ENCODE measurements around the gene MGME1. TPM values are rescaled to one million over a fixed set of nuclear protein-coding genes. Genes with fewer than 3 reads are reported as not detected.

The MGME1 gene
- total RNA-seq, 1 donor from 2014 or later = 8.5 TPM

DNA sequence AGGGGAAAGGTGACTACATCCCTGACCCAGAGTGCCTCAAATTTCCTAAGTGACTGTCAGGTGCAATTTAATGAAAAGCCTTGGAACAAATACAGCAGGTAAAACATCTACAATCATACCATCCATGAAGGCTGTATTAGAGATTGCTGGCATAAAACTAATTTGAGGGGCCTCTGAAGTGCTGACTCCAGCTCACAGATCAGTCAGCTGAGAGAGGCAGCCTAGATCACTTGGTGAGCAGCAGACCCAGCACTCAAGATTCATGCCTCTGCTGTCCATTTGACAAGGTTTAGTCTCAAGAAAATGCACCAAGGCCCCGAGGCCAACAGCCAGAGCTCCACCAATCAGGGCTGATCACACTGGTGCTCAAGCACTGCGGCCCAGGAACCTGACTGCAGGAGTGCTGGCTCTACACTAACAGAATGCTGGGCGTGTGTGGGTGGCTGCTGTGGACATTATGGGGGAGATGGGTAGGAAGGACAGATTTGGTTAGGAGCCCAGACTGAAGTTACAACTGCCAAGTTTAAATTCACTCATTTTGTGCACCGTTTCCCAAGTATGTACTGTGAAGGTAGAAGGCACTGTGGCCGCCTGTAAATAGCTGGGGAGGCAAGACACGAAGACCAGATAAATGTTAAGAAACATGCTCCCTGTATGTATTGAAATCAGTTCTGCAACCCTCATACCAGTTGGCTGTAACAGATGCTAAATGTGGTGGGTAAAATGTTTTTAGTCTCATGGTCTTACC is 28.4 kb upstream of the MGME1 start:
- DNase-seq (ENCODE audit: low spot score) = no peak

DNA sequence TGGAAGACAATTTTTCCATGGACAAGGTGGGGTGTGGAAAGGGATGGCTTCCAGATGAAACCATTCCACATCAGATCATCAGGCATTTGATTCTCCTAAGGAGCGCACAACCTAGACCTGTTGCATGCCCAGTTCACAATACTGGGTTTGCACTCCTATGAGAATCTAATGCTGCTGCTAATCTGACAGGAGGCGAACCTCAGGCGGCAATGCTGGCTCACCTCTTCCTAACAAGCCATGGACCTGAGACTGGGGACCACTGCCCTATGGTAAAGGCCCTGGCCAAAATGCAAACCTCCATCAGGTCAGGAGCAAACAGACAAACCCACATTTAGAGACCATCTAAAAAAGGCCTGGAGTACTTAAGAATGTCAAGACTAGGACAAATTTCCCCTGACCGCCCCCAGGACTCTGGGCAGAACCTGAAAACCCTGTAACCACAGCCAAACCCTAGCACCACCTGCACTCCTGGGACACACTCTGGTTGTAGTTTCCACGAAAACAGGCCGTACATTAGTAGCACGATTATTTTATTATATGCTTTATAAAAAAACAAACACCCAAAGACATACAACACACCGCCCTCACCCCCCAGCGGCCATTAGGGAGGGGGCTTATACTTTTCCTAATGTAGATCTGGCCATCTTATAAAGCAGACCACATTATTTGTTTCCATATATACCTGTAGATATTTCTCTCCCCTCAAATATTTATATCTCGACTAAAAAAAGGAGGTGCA is 27.6 kb upstream of the MGME1 start:
- DNase-seq (ENCODE audit: low spot score) = no peak

DNA sequence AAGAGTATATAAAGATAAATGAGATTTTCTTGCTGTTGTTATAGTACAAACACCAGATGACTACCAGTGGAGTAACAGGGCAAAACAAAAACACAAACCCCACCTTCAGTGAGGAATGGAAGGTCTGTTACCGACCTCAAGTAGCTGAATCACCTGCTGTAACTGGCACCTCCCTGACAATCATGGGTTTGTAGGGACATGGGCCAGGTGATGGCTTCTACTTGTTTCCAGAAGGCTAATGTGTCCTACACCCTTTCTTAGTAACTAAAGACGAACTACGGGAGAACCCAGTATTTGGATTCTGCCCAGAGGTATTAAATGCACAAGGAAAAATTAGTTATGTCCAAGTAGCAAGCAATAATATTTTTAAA is 27.0 kb upstream of the MGME1 start:
- no peak for DNase-seq (ENCODE audit: low spot score)

DNA sequence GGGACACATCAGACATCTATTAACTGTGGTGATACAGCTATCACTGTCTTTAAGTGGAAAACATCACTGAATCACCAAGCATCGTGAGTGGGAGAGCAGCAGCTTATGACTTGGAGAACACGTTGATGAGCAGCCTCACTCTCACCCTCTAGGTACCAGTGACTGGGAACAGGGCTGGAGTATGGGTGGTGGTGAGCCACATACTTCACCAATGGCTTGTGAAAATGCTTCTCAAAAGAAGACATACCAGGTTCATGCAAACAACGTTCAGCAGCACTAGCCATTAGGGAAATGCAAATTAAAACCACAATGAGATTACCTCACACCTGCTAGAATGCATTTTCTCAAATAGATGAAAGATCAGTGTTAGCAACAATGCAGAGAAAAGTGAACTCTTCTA is 25.5 kb upstream of the MGME1 start:
- DNase-seq (ENCODE audit: low spot score) = no peak

DNA sequence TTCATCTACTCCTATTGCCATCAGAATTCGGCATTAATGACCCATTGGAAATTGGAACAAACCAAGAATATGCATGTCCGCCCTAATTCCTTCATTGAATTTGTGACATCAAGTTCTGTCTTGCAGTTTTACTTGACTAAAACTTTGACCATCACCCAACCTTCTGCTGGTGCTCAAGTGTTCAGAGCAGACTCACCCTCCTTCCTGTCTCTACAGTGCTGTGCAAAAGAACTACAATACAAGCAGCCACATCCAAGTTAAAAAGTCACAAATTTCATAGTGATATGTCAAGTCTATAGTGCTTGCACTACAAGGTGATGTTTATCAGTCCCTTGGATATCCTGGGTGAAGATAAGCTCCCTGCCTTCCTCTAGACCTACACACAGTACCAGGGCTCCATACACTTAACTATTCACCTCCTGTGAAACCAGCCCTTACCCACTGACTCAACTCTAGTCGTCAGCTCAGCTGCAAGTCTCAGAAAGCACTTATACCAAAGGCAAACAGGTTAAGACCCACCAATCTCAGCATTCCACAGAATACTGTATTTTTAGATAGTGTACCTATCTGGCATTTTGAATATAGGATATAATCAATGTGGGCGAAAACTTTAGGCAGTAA is 23.9 kb upstream of the MGME1 start:
- DNase-seq (ENCODE audit: low spot score) = no peak

DNA sequence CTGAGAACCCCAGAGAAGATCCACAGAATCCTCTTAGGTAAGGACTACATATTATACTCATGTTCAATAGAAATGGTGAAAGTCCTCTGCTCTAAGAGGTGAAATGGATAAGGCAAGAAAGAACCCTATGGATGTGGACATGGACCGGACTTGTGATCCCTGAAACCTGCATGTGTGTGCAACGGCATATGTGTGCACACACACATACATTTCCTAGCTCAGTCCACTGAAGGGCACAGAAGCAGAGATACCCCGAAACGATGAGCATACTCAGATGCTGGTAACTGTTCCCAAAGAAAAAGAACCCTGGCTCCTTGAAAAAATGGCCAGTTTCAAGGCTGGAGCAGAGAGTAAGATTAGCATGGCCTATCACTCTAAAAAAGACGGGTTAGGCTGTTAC is 22.8 kb upstream of the MGME1 start:
- no peak for DNase-seq (ENCODE audit: low spot score)

DNA sequence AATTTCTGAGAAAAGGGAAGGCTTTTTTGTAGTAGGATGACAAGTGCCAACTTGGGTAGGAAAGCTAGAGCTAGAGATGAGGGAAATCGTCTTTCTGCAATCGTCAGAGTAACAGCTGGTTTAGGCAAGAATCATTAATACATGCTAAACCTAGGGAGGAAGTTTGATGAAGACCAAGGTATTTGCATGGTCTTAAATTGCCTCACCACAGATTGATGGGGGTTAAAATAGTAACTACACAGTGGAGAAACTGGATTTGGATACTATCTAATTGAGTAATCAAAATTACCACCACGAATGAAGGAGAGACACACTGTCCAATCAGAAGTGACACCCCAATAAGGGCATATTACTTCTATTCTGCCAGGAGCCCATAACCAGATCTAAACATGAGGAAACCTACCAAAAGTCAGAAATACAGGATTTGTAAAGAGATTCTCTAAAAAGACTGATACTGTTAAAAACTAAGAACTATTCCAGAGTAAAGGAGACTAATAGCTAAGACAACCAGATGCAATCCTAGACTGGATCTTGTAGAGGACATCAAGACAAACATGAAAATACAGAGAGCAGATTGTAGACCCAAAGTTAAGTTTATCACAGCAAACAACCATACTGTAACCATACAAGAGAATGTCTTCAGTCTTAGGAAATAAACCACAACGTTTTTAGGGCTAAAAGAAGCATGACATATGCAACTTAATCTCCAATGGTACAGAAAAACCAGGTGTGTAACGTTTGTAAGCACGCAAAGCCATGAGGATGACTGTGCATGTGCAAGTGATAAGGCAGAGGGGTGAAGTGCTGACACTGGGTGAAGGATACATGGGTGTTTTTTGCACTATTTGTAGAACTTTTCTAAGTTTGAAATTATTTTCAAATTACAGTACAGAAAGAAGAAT is 22.0 kb upstream of the MGME1 start:
- no peak for DNase-seq (ENCODE audit: low spot score)

DNA sequence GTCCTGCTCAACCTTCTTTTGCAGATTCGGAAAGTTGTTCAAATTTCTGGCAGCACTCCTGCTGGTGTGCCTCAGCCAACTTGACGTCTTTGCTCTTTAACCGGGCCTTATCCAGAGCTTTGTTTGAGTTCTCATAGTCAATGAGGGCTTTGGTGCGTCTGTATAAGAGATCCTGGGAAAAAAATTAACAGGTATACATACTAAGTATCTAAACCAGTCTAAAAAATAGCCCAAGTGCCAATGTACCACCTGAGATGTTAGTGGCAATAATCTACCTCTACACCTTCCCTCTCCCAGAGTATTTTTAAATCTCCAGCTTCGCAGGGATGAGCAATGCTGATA is 21.4 kb upstream of the MGME1 start:
- no peak for DNase-seq (ENCODE audit: low spot score)

DNA sequence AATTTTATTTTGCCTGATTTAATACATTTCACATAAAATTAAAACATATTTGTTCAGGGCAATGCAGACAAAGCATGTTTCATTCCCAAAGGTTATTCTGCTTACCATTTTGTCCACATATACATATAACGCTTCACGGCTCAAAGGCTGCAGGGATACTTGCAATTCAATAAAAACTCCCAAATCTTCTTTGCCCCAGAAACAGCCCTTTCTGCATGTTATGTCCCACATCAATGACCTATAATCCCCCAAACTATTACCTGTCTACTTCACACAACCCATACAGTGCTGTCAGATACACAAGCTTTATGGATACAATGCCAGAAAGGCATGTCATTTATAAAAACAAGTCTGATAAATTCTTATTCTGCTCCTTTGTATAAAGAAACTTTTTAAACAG is 20.4 kb upstream of the MGME1 start:
- no peak for DNase-seq (ENCODE audit: low spot score)

DNA sequence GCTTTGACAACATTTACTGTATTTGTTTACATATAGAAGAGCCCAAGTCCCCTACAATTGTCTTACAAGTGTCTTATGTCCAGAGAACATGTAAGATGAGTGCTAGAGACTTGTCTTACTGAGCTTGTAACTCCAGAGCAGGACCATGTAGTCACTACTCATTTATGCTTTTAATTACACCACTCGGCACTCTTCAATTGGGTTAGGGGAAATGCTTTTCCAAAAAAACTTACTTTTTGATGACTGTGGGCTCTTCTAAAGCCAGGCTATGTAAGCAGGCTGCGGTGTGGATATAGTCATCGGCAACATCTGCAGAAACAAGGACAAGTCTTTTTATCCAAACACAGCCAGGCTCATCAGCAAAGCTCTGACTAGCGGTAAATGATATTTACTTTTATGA is 18.9 kb upstream of the MGME1 start:
- DNase-seq (ENCODE audit: low spot score) = no peak

DNA sequence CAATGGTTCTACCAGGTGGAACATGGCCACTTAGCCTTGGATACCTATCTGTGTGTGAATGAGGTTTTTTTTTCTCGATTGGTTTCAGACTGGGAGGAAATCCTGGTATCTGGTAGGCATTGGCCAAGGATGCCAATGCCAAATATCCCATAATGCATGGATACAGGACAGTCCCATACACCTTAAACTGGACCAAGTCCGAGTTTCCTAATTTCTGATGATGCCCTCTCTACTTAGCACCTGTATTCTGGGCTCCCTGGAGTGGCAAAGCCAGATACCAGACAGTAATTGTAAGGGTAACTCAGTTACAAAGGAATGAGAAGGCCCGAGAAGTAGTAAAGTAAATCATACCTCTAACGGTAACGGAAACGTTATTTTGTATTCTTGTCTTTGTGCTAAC is 18.1 kb upstream of the MGME1 start:
- DNase-seq (ENCODE audit: low spot score) = no peak

DNA sequence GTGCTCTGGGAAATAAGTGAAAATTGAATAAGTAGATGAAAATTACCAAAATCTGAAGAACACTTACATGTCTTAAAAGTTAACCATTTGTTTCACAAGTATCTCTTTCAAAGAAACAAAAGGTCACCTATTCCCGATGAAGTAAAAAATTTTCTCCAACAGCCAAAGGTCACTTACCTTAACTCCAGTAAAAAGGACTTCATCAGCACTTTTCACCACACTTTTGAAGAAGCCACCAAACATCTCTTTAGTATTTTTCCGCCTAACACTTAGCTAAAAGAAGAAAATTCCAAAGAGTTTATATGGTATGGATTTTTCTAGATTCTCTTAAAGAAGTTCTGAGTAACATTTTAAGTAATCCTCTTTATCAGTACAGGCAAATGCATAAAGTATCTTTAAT is 17.5 kb upstream of the MGME1 start:
- no peak for DNase-seq (ENCODE audit: low spot score)

DNA sequence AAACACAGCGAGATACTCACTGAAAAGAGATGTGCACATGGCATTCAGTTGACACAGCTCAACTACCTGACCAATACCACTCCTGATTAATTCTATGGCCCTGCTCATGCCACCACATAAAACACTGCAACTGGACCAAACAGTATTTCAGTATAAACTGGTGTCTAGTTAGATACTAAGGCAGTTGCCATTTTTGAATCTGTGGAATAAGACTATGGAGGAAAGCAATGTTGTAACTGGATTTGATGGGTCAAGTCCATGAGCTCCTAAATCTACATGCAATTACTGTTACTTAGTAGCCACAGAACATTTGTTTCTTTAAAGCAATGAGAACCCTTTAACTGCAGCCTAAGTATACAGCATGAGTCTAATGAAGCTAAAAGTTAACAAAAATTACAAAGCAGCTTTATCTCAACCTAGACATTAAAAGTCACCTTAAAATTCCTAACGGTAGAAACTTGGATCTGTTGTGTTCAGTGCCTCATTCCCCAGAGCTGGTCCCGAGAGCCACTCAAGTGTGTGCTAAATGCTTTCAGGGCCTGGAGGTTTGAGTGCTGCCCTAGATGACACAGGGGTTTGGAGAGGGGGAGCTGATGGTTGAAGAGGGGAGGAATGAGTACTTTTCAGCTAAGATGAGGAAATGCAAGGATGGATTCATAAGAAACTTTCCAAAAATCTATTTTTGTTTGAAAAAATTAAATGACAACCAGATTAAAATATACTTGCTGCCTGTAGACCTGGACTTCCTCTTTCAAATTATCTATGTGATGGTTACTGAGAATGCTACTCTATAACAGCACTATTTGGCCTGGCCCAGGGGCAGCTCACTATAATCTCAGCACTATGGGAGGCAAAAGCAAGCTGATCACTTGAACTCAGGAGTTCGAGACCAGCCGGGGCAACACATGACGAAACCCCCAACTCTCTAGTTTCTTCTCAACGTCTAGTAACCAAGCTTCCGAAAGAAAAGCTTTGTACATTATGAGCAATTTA is 15.8 kb upstream of the MGME1 start:
- no peak for DNase-seq (ENCODE audit: low spot score)

DNA sequence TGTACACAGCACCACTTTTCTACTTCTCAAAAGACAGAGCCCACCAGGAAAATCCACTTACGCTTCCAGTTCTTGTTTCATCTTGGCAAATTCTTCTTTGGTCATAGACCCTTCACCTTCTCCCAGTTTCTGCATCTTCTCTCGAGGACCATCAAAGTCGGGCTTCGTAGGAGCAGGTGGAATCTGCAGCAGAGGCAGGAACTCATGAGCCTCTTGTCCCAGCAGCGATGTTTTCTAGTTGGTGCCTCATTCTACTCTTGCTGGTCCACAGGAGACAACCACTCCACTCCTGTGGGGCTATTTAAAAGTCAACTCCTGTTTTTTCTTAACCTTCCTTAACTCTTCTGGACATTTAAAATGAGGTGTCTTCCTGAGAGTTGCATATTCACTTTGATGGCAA is 14.9 kb upstream of the MGME1 start:
- no peak for DNase-seq (ENCODE audit: low spot score)

DNA sequence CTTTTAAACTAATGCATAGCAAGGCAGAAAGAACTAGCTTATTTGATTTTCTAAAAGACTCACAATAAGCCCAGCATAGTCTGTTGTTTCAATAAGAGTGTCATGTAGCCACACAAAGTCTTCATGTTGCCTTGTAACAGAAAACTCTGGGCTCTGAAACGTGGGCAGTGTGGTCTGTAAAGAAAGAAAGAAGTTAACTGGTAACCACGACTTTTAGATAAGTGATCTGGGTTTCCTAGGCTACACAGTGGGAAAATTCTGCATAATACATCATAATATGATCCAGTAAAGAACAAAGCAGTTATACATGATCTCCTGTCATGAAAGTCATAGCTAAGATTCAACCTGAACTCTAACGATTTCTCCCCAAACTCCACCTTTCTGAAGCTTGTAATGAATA is 13.5 kb upstream of the MGME1 start:
- no peak for DNase-seq (ENCODE audit: low spot score)

DNA sequence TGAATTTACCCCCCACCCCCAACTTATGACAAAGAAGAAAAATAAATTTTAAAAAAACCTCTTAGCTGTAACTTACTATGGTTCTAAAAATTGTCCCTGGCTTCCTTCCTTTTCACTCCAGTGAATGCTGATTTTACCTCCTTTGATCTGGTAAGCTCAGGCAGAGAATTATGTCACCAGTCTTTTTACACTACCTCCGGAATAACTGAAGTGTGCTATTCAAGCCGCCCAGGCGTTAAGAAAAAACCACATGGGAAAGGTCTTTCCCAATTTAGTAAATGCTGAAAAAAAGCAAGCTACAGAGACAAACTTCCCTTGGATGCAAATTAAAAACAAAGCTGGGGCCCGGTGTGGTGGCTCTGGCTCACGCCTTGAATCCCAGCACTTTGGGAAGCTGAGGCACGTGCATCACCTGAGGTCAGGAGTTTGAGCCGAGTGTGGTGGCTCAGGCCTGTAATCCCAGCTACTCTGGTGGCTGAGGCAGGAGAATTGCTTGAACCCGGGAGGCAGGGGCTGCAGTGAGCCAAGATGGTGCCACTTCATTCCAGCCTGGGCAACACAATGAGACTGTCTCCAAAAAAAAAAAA is 12.6 kb upstream of the MGME1 start:
- no peak for DNase-seq (ENCODE audit: low spot score)

DNA sequence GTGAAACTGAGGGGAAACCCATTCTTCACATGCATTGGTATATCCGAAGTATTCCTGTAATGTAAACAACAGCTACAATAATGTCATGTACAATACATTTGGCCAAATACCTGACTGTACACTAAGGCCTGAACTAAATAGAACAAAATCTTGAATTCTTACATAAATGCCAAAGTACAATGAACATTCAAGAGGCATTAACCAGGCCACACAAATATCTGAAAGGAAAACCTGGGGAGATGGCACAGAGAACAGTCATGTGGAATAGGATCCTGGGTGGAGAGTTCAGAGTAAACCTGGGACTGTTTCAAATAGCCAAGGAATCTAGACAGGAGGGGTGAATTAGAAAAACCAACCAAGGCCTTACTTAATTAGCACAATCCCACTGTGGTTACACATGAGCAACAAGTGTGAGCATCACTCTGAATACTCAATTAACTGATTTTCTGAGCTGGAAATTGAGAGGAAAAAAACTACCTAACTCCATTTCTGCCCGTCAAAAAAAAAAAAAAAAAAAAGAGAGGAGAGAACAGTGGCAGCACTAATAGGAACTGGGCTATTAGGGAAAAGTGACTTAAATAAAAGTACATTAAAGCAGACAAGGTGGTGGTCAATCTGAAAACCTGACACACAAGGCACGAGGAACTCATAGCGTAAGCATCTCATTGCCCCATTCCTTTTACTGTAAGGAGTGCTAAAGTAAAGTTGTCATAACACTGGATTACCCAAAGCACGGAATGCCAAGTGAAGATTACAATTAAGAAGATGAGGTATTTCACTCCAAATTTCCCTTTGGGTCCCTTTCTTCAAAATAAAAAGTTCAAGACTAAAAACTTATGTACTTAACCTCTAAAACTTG is 11.1 kb upstream of the MGME1 start:
- no peak for DNase-seq (ENCODE audit: low spot score)

DNA sequence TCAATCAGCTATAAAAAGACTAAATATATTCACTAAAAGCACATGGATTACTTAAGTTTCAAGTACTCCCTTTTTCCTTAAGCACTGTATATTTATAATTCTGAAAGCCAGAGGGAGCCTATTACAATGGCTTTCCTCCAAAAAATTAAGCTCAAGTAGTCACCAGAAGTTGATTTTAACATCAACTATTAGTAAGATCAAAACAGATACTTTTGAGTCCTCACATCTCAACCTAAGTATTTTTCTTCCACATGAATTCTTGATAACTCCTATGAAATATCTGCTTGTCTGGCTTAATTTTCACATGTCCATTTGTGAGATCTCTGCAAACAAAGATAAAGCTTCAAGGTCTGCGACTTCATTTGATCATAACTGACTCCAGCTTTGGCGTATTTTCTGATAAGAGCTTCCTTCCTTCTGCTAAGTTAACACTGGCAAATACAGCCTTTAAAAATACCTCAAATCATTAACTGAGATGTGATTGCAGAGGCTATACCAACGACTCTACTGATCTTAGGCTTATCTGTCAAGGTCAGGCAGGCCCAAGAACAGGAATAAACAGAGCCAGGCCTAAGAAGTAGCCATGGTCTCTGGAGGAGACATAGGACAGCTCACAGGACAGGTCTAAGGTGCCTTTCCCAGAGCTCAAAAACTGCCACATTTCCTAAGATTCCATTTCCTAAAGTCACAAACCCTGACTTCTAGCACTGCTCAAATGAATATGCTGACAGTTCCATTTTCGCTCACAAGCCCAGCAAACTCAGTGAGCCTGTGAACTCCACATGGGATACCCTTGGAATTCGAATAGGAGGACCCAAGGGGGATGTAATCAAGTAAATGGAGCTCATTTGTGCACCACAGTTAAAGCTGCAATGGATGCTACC is 10.2 kb upstream of the MGME1 start:
- DNase-seq (ENCODE audit: low spot score) = no peak

DNA sequence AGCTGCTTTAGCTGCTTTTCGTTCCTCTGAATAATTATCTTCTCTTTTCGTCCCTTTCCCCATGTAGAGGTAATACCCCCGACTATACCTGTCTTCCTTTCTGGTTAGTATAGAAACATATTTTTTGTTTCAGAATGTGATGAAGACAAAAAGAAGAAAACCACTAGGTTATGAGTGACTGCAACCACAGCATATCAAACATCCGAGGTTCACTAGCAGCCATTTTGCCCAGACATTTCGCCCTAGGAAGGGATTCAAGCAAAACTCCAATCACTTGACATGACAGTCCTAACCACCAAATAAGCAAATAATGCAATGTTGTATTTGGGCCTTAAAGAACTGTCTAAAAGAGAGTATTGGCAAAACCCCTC is 9.6 kb upstream of the MGME1 start:
- DNase-seq (ENCODE audit: low spot score) = no peak
